Stimulated activated CD8-positive, alpha-beta memory T cell treated with anti-CD3 and anti-CD28 coated beads, Interleukin-12 subunit alpha, Interleukin-12 subunit beta, amount 100 ng/mL, for 24 hours (primary cell): ENCODE measurements around the gene COX20.
"Not testable (repeated sequence)": the region's sequence is repeated elsewhere in the genome, so short reads cannot be mapped to it uniquely, and the experiment has no call there.

Experiments
- DNase-seq: peaks from one replicate; pipeline ENCODE4 v3.0.0-alpha.2; 2020; ENCODE audit errors: extremely low read depth

The COX20 gene

GRCh38 chr1:244822878-244823277, 12.6 kb upstream of the COX20 start:
- no peak for DNase-seq

GRCh38 chr1:244826712-244827111, 8.7 kb upstream of the COX20 start:
- DNase-seq, result no peak

- no peak for DNase-seq
Measured at GRCh38 chr1:244830639-244831038, 4.8 kb upstream of the COX20 start.

- not testable (repeated sequence) for DNase-seq
Measured at GRCh38 chr1:244833260-244833659, 2.2 kb upstream of the COX20 start.

GRCh38 chr1:244833734-244834542, 1.5 kb upstream of the COX20 start:
- DNase-seq, result peak; percentile 8

- DNase-seq, result peak; percentile 74
Measured at GRCh38 chr1:244834543-244835275, 749 bp upstream of the COX20 start.

GRCh38 chr1:244836135-244836521, 670 bp downstream of the COX20 start:
- no peak for DNase-seq

GRCh38 chr1:244836584-244836983, 1.1 kb downstream of the COX20 start:
- no peak for DNase-seq

GRCh38 chr1:244837597-244838258, 2.3 kb downstream of the COX20 start:
- no peak for DNase-seq

GRCh38 chr1:244839656-244840055, 4.2 kb downstream of the COX20 start:
- DNase-seq, result no peak

GRCh38 chr1:244840219-244840794, 4.8 kb downstream of the COX20 start:
- no peak for DNase-seq

- DNase-seq, result no peak
Measured at GRCh38 chr1:244841273-244841927, 5.9 kb downstream of the COX20 start.

GRCh38 chr1:244843148-244843978, 7.9 kb downstream of the COX20 start:
- no peak for DNase-seq

GRCh38 chr1:244844155-244845121, 9.0 kb downstream of the COX20 start:
- no peak for DNase-seq

GRCh38 chr1:244846653-244847052, 11.2 kb downstream of the COX20 start:
- no peak for DNase-seq

- DNase-seq, result no peak
Measured at GRCh38 chr1:244849189-244849866, 13.9 kb downstream of the COX20 start.

GRCh38 chr1:244850099-244850852, 14.8 kb downstream of the COX20 start:
- no peak for DNase-seq

- DNase-seq, result no peak
Measured at GRCh38 chr1:244850896-244851295, 15.4 kb downstream of the COX20 start.
